Renal cortex interstitium (tissue), 11 donors: Measurements from ENCODE around the gene PAFAH1B1. TPM values are rescaled to one million over a fixed set of nuclear protein-coding genes. Genes with fewer than 3 reads are reported as not detected.
"Not testable (repeated sequence)": the region's sequence is repeated elsewhere in the genome, so short reads cannot be mapped to it uniquely, and the experiment has no call there.

Experiments used
- DNase-seq, 11 donors: peaks; one replicate each; pipeline ENCODE4 v3.0.0-alpha.2; 2013; ENCODE audit warnings: low read depth in 9 of 11, low spot score in 4 of 11; ENCODE audit errors: extremely low read depth in 1 of 11
- polyA plus RNA-seq, 3 donors: library from polyadenylated mRNA; unstranded; fragments of 120-200 nt; gene quantifications; one replicate each; pipeline ENCODE4 v1.2.1, GENCODE V29; 2013; ENCODE audit not compliant: insufficient read length in 3 of 3

Gene PAFAH1B1
- polyA plus RNA-seq, 3 donors = 130 to 157 (median 148) TPM

- not testable (repeated sequence) for DNase-seq
Observed at GRCh38 chr17:2679247-2679646, 85.8 kb downstream of the PAFAH1B1 start.

- DNase-seq = no peak
Observed at GRCh38 chr17:2680961-2681360, 87.5 kb downstream of the PAFAH1B1 start.

GRCh38 chr17:2681650-2682049 is 88.2 kb downstream of the PAFAH1B1 start:
- DNase-seq = no peak

GRCh38 chr17:2682176-2682938 is 88.9 kb downstream of the PAFAH1B1 start:
- no peak for DNase-seq

GRCh38 chr17:2683912-2684311 is 90.5 kb downstream of the PAFAH1B1 start:
- DNase-seq = no peak

GRCh38 chr17:2684549-2684948 is 91.1 kb downstream of the PAFAH1B1 start:
- no peak for DNase-seq

GRCh38 chr17:2685696-2686095 is 92.2 kb downstream of the PAFAH1B1 start:
- DNase-seq = no peak

- DNase-seq = no peak
Observed at GRCh38 chr17:2687074-2687418, 93.6 kb downstream of the PAFAH1B1 start.

GRCh38 chr17:2688351-2689342 is 95.2 kb downstream of the PAFAH1B1 start:
- DNase-seq = no peak

- no peak for DNase-seq
Observed at GRCh38 chr17:2689411-2690164, 96.1 kb downstream of the PAFAH1B1 start.

- DNase-seq = no peak
Observed at GRCh38 chr17:2690165-2691068, 97.0 kb downstream of the PAFAH1B1 start.

GRCh38 chr17:2691069-2691871 is 97.8 kb downstream of the PAFAH1B1 start:
- no peak for DNase-seq

GRCh38 chr17:2691965-2692780 is 98.7 kb downstream of the PAFAH1B1 start:
- no peak for DNase-seq

- DNase-seq = no peak
Observed at GRCh38 chr17:2692781-2693135, 99.3 kb downstream of the PAFAH1B1 start.

GRCh38 chr17:2693561-2694380 is 100.3 kb downstream of the PAFAH1B1 start:
- no peak for DNase-seq
